EL (cell line): ENCODE data around the gene LUC7L.
"Not testable (repeated sequence)": the region's sequence is repeated elsewhere in the genome, so short reads cannot be mapped to it uniquely, and the experiment has no call there.

Experiments used
- DNase-seq: peaks from one replicate; pipeline ENCODE4 v3.0.0-alpha.2; 2016

The LUC7L gene

GRCh38 chr16:263182-263774, 34.0 kb upstream of the LUC7L start:
- no peak for DNase-seq

- no peak for DNase-seq
These were observed 33.0 kb upstream of the LUC7L start for GRCh38 chr16:262121-262745.

- no peak for DNase-seq
These were observed 31.9 kb upstream of the LUC7L start for GRCh38 chr16:261031-261691.

- DNase-seq: no peak
These were observed 31.1 kb upstream of the LUC7L start for GRCh38 chr16:260326-260725.

GRCh38 chr16:259814-260253, 30.6 kb upstream of the LUC7L start:
- no peak for DNase-seq

- DNase-seq: no peak
These were observed 30.0 kb upstream of the LUC7L start for GRCh38 chr16:259226-259625.

- not testable (repeated sequence) for DNase-seq
These were observed 28.8 kb upstream of the LUC7L start for GRCh38 chr16:258091-258490.

- no peak for DNase-seq
These were observed 25.9 kb upstream of the LUC7L start for GRCh38 chr16:255183-255582.

- DNase-seq: no peak
These were observed 25.2 kb upstream of the LUC7L start for GRCh38 chr16:254461-254860.

- no peak for DNase-seq
These were observed 24.6 kb upstream of the LUC7L start for GRCh38 chr16:253833-254232.

GRCh38 chr16:252366-253337, 23.4 kb upstream of the LUC7L start:
- DNase-seq: no peak

GRCh38 chr16:249431-249830, 20.2 kb upstream of the LUC7L start:
- no peak for DNase-seq

- DNase-seq: no peak
These were observed 17.8 kb upstream of the LUC7L start for GRCh38 chr16:247027-247426.

GRCh38 chr16:245105-245504, 15.9 kb upstream of the LUC7L start:
- DNase-seq: no peak

GRCh38 chr16:243348-243747, 14.1 kb upstream of the LUC7L start:
- no peak for DNase-seq

- DNase-seq: no peak
These were observed 13.0 kb upstream of the LUC7L start for GRCh38 chr16:242281-242680.

GRCh38 chr16:240559-240958, 11.3 kb upstream of the LUC7L start:
- no peak for DNase-seq

- DNase-seq: no peak
These were observed 10.7 kb upstream of the LUC7L start for GRCh38 chr16:239948-240277.

- DNase-seq: peak; percentile 91
These were observed 5.4 kb upstream of the LUC7L start, which contains the start of gene FAM234A for GRCh38 chr16:234468-235305. Gene FAM234A (plus strand): TSS chr16:234821. CDS start chr16:254414, 19,593 bp downstream.

- no peak for DNase-seq
These were observed 1.7 kb upstream of the LUC7L start for GRCh38 chr16:230949-231348.

- DNase-seq: not testable (repeated sequence)
These were observed 1.1 kb upstream of the LUC7L start for GRCh38 chr16:230351-230750.

GRCh38 chr16:229731-230281, 557 bp upstream of the LUC7L start:
- no peak for DNase-seq
